ENCODE measurements around the gene KLHL29.
"Not testable (repeated sequence)": the region's sequence is repeated elsewhere in the genome, so short reads cannot be mapped to it uniquely, and the experiment has no call there.

The KLHL29 gene

DNA sequence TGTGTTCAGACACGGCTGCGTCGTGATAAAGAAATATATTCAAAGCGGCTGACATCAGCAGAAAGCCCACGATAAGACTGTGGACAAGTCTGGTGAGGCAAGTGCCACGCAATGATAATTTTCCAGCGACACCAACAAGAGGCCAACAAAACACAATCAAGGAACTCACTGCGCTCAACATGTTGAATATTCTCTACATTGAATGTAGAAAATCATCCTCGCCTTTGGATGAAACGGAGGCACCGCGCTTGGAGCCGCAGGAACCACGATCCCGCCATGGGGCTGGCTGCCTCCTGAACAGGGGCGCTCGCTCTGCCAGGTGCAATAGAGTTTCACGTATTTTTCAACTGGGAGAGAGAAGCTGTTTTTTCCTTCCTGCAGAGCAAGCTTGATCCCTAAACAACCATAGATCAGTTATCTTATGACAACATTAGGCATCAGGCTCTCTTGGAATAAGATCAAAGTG, 321.7 kb downstream of the KLHL29 start:
- DNase-seq = no peak

- DNase-seq = peak; percentile 39
Measured at GRCh38 chr2:23707096-23707495, 322.1 kb downstream of the KLHL29 start.

GRCh38 chr2:23708771-23709170, 323.8 kb downstream of the KLHL29 start:
- DNase-seq = no peak

DNA sequence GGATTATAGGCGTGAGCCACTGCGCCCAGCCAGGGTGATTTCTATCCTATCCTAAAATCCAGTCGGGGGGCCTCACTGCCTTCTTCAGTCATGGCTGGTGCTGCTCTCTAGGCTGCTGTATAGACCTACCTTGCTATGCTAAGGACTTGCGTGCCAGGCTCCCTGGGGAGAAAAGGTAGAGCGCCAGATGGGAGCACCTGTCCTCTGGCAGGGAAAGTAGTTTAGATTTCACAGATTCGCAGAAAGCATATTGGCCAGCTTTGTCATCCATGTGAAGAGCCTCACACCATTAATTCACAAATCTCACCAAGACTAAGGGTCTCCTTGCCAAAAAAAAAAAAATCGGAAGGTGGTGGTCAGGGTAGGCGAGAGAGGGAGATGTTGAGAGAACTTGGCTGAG, 324.3 kb downstream of the KLHL29 start:
- no peak for DNase-seq

GRCh38 chr2:23711979-23712755, 327.2 kb downstream of the KLHL29 start:
- DNase-seq = peak; percentile 69

DNA sequence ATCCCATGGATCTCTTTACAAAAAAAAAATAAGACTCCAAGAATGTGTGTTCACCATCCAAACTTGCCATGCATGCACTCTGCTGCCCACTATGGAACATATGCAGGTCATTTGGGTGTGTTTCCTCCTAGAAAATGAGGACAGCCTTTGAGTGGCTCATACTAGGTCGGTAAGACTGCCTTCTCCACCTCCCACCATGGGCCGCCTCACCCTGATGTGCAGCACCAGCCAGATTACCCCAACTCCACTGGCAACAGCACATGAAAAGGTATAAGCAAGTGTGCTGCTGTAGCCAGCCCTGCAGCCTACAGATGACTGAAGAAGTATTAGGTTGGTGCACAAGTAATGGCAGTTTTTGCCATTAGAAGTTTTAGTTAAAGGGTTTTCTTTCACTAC, 327.8 kb downstream of the KLHL29 start:
- DNase-seq = no peak

GRCh38 chr2:23713351-23713750, 328.4 kb downstream of the KLHL29 start:
- DNase-seq = no peak

- DNase-seq = no peak
Measured at GRCh38 chr2:23718931-23719700, 334.1 kb downstream of the KLHL29 start.

DNA sequence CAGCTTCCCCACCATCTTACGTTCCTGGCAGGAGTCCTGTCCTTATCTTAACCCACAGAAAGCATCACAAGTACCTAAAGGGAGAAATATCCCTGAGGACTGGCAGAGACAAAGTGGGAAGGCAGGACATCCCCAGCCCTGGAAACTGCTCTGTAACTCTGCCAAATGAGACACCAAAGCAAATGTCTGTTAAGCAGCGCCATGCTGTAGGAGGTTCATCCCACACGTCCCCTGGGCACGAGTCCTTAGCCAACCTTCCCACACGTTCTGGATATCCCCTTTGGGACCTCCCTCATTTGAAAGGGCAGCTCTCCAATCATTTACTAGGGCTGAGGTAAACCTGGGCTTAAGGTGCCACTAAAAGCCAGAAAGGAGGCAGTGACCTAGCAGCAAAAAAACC, 334.7 kb downstream of the KLHL29 start:
- no peak for DNase-seq

- no peak for DNase-seq
Measured at GRCh38 chr2:23720705-23721453, 335.9 kb downstream of the KLHL29 start.

- DNase-seq = no peak
Measured at GRCh38 chr2:23721454-23721826, 336.5 kb downstream of the KLHL29 start.

DNA sequence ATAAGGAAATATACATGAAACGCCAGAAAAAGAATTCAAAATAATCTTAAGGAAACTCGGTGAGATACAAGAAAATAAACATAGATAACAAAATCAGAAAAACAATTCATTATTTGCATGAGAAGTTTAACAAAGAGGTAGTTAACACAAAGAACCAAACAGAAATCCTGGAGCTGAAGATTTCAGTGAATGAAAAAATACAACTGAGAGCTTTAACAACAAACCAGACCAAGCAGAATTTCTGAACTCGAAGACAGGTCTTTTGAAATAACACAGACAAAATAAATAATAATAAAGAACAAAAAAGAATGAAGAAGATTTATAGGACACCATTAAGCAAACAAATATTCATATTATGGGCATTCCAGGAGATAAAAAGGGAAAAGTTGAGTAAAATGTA, 337.3 kb downstream of the KLHL29 start:
- no peak for DNase-seq

DNA sequence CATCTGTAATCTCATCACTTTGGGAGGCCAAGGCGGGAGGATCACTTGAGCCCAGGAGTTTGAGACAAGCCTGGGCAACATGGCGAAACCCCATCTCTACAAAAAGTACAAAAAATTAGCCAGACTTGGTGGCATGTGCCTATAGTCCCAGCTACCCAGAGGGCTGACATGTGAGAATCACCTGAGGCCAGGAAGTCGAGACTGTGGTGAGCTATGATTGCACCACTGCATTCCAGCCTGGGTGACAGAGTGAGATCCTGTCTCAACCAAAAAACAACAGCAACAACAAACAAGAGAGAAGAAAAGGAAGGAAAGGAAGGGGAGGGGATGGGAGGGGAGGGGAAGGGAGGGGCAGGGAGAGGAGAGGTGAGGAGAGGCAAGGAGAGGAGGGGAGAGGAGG, 338.1 kb downstream of the KLHL29 start:
- not testable (repeated sequence) for DNase-seq

DNA sequence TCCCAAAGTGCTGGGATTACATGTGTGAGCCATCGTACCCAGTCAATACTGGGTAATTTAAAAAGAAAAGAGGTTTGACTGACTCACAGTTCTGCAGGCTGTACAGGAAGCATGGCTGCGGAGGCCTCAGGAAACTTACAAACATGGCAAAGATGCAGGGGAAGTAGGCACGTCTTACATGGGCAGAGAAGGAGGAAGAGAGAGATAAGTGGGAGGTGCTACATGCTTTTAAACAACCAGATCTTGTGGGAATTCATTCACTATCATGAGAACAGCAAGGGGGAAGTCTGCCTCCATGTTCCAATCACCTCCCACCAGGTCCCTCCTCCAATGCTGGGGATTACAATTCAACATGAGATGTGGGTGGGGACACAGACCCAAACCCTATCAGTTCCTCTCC, 349.4 kb downstream of the KLHL29 start:
- no peak for DNase-seq

DNA sequence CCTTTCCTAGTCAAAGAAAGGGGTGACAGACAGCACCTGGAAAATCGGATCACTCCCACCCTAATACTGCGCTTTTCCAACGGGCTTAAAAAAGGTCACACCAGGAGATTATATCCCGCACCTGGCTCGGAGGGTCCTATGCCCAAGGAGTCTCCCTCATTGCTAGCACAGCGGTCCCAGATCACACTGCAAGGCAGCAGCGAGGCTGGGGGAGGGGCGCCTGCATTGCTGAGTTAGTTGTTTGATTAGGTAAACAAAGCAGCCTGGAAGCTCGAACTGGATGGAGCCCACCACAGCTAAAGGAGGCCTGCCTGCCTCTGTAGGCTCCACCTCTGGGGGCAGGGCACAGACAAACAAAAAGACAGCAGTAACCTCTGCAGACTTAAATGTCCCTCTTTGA, 351.8 kb downstream of the KLHL29 start:
- not testable (repeated sequence) for DNase-seq

GRCh38 chr2:23745068-23745725, 360.2 kb downstream of the KLHL29 start:
- DNase-seq = no peak

GRCh38 chr2:23745726-23746105, 360.7 kb downstream of the KLHL29 start:
- no peak for DNase-seq

DNA sequence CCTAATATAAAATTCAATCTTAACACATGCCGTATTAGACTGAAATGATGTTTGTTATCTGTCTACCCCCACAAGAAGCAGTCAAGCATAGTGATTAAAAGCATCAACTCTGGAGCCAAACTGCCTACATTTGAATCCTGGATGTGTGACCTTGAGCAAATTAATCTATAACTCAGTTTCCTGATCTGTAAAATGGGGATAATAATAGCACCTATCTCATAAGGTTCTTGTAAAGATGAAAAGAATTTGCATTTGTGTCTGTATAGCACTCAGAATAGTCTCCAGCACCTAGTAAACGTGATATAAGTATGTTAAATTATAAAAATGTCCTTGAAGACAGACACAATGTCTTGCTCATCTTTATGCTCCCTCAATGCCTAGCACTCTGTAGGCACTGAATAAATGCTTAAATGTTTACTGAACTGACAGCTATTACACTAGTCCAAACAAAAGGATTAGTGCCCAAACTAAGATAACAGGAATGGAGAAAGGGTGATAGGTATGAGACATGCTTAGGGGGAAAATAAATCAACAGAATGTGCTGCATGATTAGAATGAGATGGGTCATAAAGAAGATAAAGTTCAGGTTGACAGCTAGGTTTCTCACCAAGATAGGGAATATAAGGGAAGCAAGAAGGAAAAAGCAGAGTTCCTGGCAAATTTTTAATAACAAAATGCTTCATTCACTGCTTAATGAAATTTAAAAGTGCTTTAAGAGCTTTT, 361.3 kb downstream of the KLHL29 start:
- DNase-seq = no peak

- DNase-seq = no peak
Measured at GRCh38 chr2:23751747-23752265, 366.8 kb downstream of the KLHL29 start.

DNA sequence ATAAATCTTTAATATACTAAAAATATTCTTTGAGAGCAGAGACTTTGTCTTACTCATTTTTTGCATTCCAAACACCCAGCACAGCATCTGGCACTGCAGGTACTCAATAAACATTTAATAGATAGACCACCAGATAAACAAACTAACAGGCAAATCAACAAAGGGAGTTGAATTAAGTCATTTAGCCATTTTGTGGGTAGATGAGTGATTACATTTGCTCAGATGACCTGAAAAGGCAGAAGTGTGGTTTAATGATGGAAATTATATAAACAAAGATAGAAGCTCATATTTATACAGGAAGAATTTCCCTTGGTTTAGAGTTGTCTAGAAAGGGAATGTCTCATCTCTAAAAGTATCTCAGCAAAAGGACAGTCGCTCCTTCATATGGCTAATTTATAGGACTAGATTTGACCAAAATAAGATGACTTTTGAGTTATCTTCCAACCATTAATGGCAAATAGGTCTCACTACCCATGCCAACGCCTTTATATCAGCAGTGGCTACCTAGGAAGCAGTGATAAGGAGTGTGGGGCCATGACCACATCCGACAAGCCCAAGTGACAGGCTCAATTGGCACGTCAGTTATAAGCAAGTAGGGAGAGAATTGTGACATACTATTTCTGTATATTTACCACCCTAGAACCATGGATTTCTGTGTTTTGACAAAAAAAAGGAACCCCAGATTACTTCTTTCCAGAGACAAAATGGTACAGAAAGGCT, 368.5 kb downstream of the KLHL29 start:
- DNase-seq = no peak

- DNase-seq = no peak
Measured at GRCh38 chr2:23754970-23755369, 370.0 kb downstream of the KLHL29 start.

All from retina (tissue), 1 donor.